COLO829 (cell line): Measurements from ENCODE around the gene RANBP9.

Experiments
- DNase-seq: peaks from one replicate; pipeline ENCODE4 v3.0.0; 2012; ENCODE audit warnings: low spot score

RANBP9 gene

DNA sequence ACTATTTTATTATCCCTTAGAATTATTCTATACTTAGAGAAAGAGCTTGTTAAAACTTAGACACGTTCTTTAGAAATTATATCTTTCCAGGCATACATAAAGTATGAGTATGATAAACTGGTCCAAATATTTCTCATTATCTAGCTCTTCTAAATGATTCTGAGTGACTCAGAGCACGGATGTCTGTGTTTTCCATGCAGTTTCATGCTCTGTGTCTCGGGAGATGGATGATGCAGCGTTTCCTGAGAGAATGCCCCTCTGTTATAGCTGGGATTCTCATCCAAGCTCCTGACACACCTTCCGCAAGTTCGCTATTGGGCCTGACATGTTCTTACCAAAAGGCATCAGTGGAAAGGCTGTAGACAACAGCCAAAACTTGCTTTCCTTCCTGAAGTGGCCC, 117.9 kb downstream of the RANBP9 start:
- no peak for DNase-seq

DNA sequence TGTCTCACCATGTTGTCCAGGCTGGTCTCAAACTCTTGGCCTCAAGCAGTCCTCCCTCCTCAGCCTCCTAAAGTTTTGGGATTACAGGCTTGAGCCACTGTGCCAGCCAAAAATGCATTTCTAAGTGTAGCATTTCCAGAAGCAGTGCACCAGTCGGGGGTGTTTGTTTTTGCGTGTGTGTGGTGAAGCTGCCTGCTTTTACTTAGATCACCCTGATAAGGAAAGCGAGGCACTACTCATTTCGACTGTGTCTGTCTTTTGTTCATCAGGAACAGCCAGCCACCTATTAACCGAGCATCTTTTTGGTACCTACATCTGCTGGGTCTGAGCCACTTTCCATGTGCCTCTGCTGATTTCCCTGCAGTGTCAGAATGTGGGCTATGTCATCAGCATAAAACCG, 118.5 kb downstream of the RANBP9 start:
- no peak for DNase-seq

DNA sequence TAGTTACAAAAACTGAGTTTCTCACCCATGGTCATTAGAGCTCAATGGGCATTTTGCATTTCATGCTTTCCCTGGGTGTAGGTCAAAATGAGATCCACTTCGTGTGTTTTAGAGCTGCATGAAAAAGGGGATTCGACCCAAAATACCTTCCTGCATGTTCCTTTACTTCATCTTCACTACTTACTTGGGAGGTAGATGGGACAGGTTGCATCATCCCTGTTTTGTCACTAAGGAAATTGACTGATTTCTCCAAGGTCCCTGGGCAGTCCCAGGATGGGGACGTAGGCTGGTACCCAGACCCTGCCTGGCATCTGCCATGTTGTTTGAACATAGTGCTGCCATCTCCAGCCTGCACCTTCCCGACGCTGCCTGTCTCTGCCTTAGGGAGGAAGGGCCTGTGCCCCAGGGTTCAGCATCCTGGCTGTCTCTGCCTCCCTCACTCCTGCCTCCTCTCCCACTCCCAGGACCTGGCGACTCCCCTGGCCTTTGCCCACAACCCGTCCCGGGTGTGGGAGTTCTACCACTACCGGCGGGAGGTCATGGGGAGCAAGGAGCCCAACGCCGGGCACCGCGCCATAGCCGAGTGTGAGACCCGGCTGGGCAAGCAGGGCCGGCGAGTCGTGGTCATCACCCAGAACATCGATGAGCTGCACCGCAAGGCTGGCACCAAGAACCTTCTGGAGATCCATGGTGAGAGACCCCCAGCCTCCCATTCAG, 120.3 kb downstream of the RANBP9 start:
- DNase-seq = no peak

DNA sequence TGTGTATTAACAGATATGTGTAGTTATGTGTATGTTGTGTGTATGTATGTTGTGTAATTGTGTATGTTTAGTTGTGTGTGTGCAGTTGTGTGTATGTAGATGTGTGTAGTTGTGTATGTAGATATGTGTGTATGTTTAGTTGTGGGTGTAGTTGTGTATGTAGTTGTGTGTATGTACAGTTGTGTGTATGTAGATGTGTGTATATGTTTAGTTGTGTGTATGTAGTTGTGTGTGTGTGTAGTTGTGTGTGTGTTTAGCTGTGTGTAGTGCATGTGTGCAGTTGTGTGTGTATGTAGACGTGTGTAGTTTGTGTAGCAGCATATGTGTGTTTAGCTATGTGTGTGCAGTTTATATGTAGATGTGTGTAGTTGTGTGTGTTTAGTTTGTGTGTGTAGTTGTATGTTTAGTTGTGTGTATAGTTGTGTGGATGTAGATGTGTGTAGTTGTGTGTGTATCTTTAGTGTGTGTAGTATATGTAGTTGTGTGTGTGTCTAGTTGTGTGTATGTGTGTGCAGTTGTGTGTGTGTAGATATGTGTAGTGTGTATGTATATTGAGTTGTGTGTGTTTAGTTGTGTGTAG, 121.0 kb downstream of the RANBP9 start:
- DNase-seq = no peak

DNA sequence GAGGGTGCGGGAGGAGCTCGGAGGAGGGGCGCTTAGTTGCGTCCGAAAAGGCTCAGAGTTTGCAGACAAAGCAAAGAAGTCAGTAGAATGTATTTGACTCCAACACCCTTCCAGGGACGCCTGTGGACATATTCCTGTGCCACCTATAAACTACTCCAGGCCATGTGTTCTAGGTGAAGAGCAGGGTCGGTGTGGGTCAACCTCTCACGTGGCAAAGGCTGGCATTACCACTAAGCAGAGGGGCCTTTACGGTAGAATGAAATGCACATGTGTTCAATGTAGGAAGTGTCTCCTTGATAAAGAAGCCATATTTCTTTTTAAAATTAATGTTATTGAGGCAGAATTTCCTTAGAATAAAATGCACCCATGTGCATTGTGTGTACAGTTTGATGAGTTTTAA, 121.8 kb downstream of the RANBP9 start:
- no peak for DNase-seq

DNA sequence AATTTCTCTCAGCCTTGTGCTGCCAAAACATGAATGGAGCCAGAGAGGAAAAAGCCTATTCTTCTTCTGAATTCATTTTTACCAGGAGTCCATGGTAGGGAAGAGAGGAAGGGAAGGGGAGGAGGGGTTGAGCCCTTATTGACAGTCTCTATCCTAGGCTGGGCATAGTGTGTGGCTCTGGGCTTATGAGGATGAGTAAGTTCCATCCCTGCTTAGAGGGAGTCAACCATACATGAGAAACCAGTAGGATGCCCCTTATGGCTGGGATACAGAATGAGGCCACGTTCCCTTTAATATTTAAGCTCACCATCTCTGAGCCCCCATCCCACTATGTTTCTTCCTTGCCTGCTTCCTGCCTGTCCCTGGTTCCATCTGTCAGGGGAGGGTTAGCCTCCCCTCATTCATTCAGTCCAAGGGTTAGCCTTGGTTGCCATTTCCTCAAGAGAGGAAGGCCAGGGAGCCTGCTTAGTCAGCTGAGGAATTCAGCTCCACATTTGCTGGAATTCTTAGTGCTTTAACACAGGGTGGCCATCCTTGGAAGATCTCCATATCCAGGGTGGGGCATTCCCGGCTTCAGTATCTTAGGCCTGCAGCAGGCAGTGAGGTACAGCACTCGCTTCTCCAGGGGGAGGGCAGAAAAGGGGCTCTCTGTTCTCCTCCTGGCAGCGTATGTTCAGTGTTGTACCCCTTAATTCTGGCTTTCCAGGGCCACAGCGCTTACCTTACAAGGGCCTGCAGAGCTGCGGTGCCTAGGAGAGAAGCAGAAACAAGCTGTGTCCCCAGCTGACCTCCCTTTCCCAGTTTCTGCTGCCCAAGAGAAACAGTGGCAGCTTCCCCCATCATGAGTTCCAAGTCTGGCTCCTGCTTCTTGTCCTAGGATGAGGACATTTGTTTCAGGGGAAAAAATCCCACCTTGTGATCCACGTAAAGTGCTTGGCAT, 124.8 kb downstream of the RANBP9 start:
- DNase-seq = no peak

DNA sequence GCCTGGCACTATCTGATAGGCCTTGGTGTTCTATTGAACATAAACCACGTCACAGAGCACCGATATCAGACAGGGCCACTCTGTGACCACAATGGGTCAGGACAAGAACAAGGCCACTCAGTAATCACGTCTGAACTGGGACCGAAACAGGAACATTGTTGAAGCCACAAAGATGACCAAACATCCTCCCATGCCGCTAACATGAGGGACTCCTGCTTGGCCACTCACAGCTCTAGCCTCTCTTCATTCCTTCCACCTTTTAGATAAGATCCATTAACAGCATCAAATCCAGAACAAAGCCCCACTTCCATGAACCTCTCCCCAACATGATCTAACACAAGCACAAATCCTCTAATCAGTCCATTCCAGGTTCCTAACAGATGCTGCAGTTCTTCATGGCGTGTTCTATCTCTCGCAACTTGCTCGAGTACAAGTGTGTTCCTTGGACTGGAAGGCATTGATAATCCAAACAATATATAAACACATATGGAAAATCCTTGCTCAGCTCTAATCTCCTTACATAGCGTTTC, 129.9 kb downstream of the RANBP9 start:
- no peak for DNase-seq

DNA sequence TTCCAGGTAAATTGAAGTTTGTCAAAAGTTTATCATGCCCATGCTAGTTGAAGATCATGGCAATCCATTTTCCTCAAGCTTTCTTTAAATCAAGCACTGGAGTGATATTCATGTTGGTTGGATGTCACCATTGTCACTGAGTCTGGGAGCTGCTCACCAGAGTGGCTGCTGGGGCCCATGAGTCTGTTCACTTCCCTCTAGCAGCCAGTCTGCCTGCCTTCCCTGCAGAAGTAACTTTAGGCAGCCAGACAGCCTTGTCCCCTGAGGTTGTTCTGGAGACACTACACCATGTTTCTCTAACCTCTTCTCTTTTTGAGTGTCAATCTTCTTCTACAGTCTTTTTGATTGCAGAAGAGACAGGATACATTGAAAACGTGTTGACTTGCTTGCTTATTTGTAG, 131.7 kb downstream of the RANBP9 start:
- no peak for DNase-seq

DNA sequence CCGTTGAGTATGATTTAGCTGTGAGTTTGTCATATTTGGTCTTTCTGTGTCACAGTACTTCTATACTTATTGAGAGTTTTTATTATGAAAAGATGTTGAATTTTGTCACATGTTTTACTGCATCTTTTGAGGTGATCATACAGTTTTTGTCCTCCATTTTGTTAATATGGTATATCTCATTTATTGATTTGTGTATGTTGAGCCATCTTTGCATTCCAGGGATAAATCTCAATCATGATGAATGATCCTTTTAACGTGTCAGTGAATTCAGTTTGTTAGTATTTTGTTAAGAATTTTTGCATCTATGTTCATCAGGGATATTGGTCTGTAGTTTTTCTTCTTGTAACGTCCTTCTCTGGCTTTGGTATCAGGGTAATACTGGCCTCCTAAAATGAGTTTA, 133.7 kb downstream of the RANBP9 start:
- DNase-seq = no peak

DNA sequence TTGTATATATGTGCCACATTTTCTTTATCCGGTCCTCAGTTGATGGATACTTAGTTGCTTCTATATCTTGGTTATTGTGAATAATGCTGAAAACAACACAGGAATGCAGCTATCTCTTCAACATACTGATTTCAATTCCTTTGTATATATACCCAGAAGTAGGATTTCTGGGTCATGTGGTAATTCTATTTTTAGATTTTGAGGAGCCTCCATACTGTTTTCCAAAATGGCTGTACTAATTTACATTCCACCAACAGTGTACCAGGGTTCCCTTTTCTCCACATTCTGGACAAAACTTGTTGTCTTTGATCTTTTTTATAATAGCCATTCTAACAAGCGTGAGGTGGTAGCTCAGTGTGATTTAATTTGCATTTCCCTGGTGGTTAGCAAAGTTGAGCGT, 135.6 kb downstream of the RANBP9 start:
- DNase-seq = no peak

DNA sequence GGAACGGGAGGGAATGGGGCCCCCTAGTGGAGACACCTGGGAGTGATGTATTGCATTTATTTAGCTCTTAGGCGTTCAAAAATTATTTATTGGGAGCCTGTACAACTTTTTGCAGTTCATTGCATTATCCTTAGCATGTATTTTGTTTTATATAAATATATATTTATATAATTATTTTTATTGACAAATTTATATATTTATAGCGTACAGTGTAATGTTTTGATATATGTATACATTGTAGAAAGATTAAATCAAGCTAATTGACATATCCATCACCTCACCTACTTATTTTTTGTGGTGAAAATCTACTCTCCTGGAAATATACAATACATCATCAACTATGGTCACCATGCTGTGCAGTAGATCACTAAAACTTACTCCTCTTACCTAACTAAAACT, 136.3 kb downstream of the RANBP9 start:
- no peak for DNase-seq

DNA sequence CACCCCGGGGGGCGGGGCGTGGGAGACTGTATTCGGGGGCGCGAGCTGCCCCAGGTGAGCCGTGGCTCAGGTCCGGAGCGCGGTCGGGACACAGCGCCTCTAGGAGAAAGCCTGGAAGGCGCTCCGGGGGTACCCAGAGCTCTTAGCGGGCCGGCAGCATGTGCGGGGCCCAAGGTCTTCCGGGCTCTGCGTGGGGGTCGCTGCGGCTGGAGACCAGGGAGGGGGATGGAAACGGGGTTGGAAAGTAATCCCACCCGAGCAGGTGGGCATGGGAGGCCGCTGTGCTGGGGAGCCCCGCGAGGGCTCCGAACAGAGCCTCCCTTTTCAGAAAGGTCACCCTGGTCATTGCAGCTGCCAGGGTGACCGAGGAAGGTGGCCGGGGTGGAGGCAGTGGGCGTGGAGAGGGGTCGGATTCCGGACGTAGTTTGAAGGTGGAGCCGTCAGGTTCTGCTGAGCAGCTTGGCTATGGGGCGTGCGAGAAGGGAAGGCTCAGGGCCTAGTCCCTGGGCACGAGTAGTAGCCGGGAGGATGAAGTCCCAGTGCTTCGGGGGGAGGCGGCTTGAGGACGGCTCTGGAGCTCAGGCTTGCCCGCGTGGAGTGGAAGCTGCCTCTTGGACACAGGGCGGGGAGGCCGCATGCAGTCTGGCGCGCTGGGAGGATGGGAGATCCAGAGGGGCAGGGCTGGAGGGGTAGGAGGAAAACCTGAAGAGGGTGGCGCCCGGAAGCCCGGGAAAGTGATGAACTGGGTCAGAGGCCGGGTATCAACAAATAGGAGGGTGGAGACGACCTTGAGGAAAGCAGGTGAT, 136.9 kb downstream of the RANBP9 start, which contains the start of gene SIRT5:
Gene SIRT5, plus strand, starts transcription at position 31 of the 806 bp plus-strand sequence. CDS start 9,510 bp downstream, outside the sequence.
- peak; percentile 95 for DNase-seq

DNA sequence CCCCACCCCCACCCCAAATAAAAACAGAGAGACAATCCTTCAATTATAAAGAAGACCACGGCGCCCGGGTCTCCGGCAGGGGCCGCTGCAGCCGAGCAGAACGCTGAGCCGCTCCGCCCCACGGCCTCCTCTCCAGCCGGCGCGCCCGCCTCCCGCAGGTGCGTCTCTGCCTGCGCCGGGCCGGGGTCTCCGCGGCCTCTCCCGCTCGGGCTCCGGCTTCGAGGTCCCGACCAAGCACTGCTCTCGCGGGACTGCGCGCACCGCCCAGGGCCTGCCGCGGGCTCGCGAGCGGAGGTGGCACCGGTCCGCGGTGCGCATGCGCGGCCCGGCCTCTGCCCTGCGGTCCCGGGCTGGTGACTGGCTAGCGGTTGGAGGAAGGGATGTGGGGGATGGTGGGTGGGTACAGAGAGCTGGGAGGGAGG, 137.5 kb downstream of the RANBP9 start:
- peak; percentile 99 for DNase-seq

DNA sequence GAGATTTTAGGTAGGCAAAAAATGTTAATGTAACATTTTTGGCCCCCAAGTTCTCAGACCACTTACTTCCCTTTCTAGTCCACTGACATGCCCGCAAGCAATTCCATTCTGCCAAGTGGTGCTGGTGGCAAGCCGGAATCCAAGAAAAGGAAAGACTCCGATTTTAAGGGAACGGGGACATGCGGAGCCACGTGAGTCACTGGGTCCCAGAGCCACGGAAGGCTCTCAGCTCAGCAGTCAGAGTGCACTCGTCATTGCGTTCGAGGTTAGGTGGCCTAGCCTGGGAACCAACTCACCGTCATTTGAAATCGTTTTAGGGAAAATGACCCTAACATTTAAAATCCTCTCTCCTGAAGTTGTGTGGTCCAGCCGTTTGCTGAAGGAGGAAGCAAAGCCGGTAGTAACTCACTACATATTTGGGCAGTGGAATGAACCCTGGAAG, 137.9 kb downstream of the RANBP9 start:
- peak; percentile 31 for DNase-seq

DNA sequence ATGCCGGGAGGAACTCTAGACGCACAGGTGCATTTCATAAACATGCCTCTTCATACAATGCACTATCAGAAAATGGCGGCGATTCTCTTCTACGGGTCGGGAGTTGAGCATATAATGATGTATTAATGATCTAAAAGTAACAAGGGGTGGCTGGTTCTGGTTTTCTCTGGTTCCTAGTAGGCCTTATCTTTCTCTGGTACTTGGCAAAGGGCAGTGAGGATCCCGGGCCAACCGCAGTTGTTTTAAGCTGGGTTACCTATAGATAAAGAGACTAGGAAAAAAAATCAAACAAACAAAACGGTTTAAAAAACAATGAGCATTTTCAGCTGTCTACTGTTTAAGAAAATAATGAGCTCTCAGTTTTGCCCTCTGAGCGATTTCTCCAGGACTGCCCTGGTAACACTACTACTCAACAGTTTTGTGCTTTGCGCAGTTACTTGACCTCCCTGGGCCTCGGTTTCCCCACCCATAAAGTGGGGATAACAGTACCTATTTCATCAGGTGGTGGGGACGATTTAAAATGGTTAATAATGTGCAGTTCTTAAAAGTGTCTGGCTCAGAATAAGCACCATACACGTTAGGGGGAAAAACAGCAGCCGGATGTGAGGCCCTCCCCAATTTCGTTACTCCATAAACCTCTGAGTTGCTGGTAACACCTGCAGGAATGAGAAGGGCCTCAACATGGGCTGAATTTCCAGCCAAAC, 138.5 kb downstream of the RANBP9 start:
- no peak for DNase-seq

DNA sequence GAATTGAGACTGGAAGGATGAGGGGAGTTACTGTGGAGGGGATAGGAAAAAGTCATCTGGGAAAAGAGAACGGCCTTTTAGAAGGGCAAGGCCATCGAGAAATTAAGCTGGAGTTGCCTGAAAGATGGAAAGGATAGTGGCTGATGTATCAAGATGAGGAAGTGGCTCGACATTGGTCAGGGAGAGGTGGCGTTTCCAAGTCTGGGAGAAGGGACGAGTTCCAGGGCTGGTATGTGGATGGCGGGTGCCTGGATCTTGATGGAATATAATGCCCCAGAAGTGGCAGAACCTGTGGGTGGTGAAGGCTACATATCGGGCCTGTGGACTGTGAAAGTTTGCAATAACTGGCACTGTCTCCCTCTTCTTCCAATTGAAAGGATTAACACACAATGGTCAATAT, 139.4 kb downstream of the RANBP9 start:
- no peak for DNase-seq
